ENCODE results near the gene UROS. TPM values are rescaled to one million over a fixed set of nuclear protein-coding genes. Genes with fewer than 3 reads are reported as not detected.

Gene UROS
- total RNA-seq, 4 donors from 2014 or later: 34.7 to 57.8 (median 39.2) TPM

DNA sequence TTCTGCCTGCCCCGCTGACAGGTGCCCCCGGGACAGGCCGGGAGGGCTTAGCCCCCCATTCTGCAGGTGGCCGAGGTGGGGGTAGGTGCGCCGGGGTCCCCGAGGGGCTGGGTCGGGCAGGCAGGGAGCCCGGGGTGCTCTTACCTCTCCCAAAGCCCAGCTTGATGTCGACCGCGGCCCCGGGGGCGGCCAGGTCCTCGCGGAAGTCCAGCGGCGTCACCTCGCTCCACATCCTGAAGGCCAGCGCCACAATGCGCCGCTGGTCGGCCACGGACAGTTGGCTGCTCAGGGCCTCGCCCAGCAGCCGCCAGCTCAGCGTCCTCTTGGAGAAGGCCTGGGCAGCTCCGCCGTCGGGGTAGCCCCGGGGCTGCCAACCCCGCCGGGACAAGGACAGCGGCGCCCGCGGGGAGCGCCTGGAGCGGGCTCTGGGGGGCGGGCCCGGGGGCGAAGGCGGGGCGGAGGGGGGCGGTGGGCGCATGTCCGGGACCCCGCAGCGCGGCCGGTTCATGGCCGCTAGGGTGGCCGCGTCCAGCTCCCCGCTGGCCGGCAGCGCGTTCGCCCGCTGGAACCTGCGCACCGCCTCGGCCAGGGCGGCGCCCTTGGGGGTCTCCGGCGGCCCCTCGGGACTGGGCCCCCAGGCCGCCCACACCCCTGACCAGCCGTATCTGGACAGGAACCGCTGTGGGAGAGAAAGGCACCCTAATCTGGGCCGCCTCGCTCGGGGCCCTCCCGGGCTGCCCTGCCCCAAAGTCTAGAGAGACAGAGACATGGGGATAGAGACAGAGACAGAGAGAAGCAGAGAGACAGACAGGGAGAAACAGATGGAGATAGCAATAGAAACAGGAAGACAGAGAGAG is 49.1 kb downstream of the UROS start:
- no peak for DNase-seq
- Histone ChIP-seq H3K9me3 (no peaks in the 10 kb centered on the region), H3K4me3 (no peak overlapping the region), H3K36me3 (no peaks in the 10 kb centered on the region), H3K4me1 (peaks cover 0 to 4% (median 0%) of the 10 kb centered on the region in 4 donors), H3K27ac (no peak overlapping the region), H3K27me3 (no peaks in the 10 kb centered on the region)
- no peak for TF ChIP-seq POLR2A (IDR thresholded peaks at IDR 0.05)
- TF ChIP-seq CTCF (IDR thresholded peaks at IDR 0.05): no peak

DNA sequence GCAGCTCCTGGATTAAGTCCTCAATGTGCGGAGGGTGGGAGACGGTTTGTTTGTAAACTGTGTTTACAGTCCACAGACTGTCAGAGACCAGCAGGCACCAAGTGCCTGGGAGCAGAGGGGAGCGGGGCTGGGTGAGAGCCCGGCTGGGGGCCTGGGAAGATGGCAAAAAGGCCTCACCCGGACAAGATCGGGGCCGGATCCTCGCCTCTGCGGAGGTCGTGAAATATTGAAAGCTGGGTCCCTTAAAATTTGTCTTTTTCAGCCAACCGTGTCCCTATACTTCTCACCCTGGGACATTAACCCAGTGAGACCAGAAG is 50.2 kb downstream of the UROS start:
- no peak for DNase-seq
- no peaks in the 10 kb centered on the region for H3K36me3 ChIP-seq
- TF ChIP-seq CTCF (IDR thresholded peaks at IDR 0.05): no peak
- no peak for TF ChIP-seq POLR2A (IDR thresholded peaks at IDR 0.05)
- no peaks in the 10 kb centered on the region for H3K27me3 ChIP-seq
- peaks cover 0 to 6% (median 0%) of the 10 kb centered on the region in 4 donors for H3K4me1 ChIP-seq
- no peaks in the 10 kb centered on the region for H3K9me3 ChIP-seq
- H3K4me3 ChIP-seq: no peak overlapping the region
- H3K27ac ChIP-seq: no peak overlapping the region

- Histone ChIP-seq H3K36me3 (no peaks in the 10 kb centered on the region), H3K4me1 (peaks cover 0 to 6% (median 0%) of the 10 kb centered on the region in 4 donors), H3K27ac (no peak overlapping the region), H3K9me3 (no peaks in the 10 kb centered on the region), H3K4me3 (no peak overlapping the region), H3K27me3 (no peaks in the 10 kb centered on the region)
- DNase-seq: no peak
- TF ChIP-seq POLR2A (IDR thresholded peaks at IDR 0.05) (no peak), CTCF (IDR thresholded peaks at IDR 0.05) (no peak)
Observed at GRCh38 chr10:125772112-125772863, 50.8 kb downstream of the UROS start.

DNA sequence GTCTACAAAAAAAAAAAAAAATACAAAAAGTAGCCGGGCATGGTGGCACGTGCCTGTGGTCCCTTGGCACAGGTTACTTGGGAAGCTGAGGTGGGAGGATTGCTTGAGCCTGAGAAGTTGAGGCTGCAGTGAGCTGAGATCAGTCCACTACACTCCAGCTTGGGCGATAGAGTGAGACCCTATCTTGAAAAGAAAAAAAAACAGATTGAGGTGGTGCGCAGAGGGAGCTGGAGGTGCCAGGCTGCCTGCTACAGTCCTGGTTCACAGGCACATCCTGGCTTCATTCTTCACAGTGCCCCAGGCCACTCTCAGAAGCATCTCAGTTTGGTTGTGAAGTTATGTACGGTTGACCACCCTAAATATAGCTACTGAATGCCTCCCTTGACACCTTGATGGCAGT is 52.2 kb downstream of the UROS start:
- Histone ChIP-seq H3K4me1 (peaks cover 0 to 6% (median 0%) of the 10 kb centered on the region in 4 donors), H3K27me3 (no peaks in the 10 kb centered on the region), H3K9me3 (no peaks in the 10 kb centered on the region), H3K36me3 (peaks cover 0 to 7% (median 0%) of the 10 kb centered on the region in 3 donors), H3K4me3 (no peak overlapping the region), H3K27ac (no peak overlapping the region)
- no peak for DNase-seq
- no peak for TF ChIP-seq CTCF (IDR thresholded peaks at IDR 0.05)

DNA sequence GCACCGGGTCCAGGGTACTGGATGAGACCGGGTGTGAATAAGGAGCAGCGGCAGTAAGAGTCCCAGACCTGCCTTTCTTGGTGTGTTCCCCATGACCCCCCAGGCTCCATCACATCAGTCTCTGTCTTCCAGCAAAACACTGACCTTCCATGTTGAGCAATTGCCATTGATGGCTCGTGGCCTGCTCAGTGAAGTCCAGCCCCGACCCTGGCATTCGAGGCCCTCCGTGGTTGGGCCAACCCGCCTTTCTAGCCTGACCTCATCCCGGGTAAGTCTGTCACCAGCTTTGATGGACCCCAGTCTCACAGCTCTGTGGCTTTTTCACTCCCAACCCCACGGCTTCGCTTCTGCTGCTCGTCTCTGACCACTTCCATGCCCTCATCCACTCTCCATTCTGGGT is 53.9 kb downstream of the UROS start:
- no peaks in the 10 kb centered on the region for H3K9me3 ChIP-seq
- H3K27ac ChIP-seq: peak overlapping the region in 1 of 4 donors; percentile 39
- H3K4me1 ChIP-seq: peaks cover 0 to 6% (median 0%) of the 10 kb centered on the region in 4 donors
- H3K4me3 ChIP-seq: no peak overlapping the region
- no peak for DNase-seq
- TF ChIP-seq CTCF (IDR thresholded peaks at IDR 0.05) (no peak), POLR2A (IDR thresholded peaks at IDR 0.05) (no peak)
- H3K36me3 ChIP-seq: peaks cover 0 to 20% (median 0%) of the 10 kb centered on the region in 3 donors
- no peaks in the 10 kb centered on the region for H3K27me3 ChIP-seq
